ENCODE results near the gene CD52. TPM values are rescaled to one million over a fixed set of nuclear protein-coding genes. Genes with fewer than 3 reads are reported as not detected.

The CD52 gene
- total and polyA plus RNA-seq, 2 of the 13 experiments (the other 11 are each of a cell fraction or from before 2014, with no cell fraction given) = 0.32 TPM; not detected in 1

- TF ChIP-seq ELF1 (CRISPR knock-in tag; IDR thresholded peaks at IDR 0.05) (peak; percentile 59; the same call in 1 of the 2 replicates), SMC3 (IDR thresholded peaks at IDR 0.05; ENCODE audit: low read length) (no peak), MXD3 (CRISPR knock-in tag; IDR thresholded peaks at IDR 0.05) (peak; percentile 88), ZNF12 (CRISPR knock-in tag; IDR thresholded peaks at IDR 0.05) (0 out of 2 replicates have a peak, but pooled peaks have one; percentile 10), ZSCAN12 (CRISPR knock-in tag; IDR thresholded peaks at IDR 0.05) (no peak), NONO (IDR thresholded peaks at IDR 0.05) (no peak), NONO (CRISPR knock-in tag; conservative IDR thresholded peaks at IDR 0.05) (0 out of 2 replicates have a peak, but pooled peaks have one; percentile 50), ZFP62 (CRISPR knock-in tag; IDR thresholded peaks at IDR 0.05) (no peak), NBN (conservative IDR thresholded peaks at IDR 0.05) (no peak), HDAC1 (CRISPR knock-in tag; IDR thresholded peaks at IDR 0.05) (peak; percentile 73), SMARCC2 (IDR thresholded peaks at IDR 0.05) (no peak), MNT (IDR thresholded peaks at IDR 0.05) (no peak), NFRKB (IDR thresholded peaks at IDR 0.05) (no peak), PRDM10 (CRISPR knock-in tag; IDR thresholded peaks at IDR 0.05; ENCODE audit: low read depth) (no peak), REPIN1 (CRISPR knock-in tag; IDR thresholded peaks at IDR 0.05; ENCODE audit: borderline replicate concordance, low read depth) (peak; percentile 70), HDAC6 (IDR thresholded peaks at IDR 0.05; ENCODE audit: low read depth, low read length) (no peak), ZNF784 (CRISPR knock-in tag; IDR thresholded peaks at IDR 0.05; ENCODE audit: borderline replicate concordance) (no peak), ZNF556 (CRISPR knock-in tag; IDR thresholded peaks at IDR 0.05; ENCODE audit: borderline replicate concordance) (peak; percentile 51; the same call in 1 of the 2 replicates), ZNF768 (CRISPR knock-in tag; IDR thresholded peaks at IDR 0.05) (peak; percentile 51; the same call in 1 of the 2 replicates), ZFP36 (IDR thresholded peaks at IDR 0.05; ENCODE audit: borderline replicate concordance, low read depth, low read length, partially characterized antibody) (no peak), CBX5 (CRISPR knock-in tag; IDR thresholded peaks at IDR 0.05; ENCODE audit: borderline replicate concordance) (no peak), ZNF234 (CRISPR knock-in tag; conservative IDR thresholded peaks at IDR 0.05) (no peak), ZNF616 (CRISPR knock-in tag; IDR thresholded peaks at IDR 0.05; ENCODE audit: low read depth) (no peak), ZNF501 (CRISPR knock-in tag; IDR thresholded peaks at IDR 0.05) (no peak), ZNF644 (CRISPR knock-in tag; IDR thresholded peaks at IDR 0.05; ENCODE audit: low read depth) (no peak), ZNF326 (CRISPR knock-in tag; IDR thresholded peaks at IDR 0.05; ENCODE audit: borderline replicate concordance) (peak; percentile 83)
These were observed 38.1 kb upstream of the CD52 start, which contains the start of gene SH3BGRL3 (continued) for GRCh38 chr1:26279456-26280332.

Data from HepG2 (cell line).